Adipocyte (in vitro differentiated cells): ENCODE measurements around the gene EXTL1.

Experiments used
- DNase-seq: peaks from one replicate; pipeline ENCODE4 v3.0.0-alpha.2; 2015; ENCODE audit warnings: low read depth
- H3K27me3 ChIP-seq: replicated peaks from 2 replicates; pipeline ENCODE4 v1.7.0; 2013; ENCODE audit warnings: mild to moderate bottlenecking, low read length, moderate library complexity; ENCODE audit not compliant: control insufficient read depth, insufficient read depth
- H3K36me3 ChIP-seq: 2 replicates; pipeline ENCODE4 v1.7.0; 2013; ENCODE audit warnings: low read length, mild to moderate bottlenecking, moderate library complexity; ENCODE audit not compliant: control insufficient read depth, insufficient read depth, severe bottlenecking
- H3K4me1 ChIP-seq: 2 replicates; pipeline ENCODE4 v1.7.0; 2013; ENCODE audit warnings: mild to moderate bottlenecking, low read length, moderate library complexity; ENCODE audit not compliant: control insufficient read depth, insufficient read depth
- H3K4me3 ChIP-seq: 2 replicates; pipeline ENCODE4 v1.7.0; 2013; ENCODE audit warnings: mild to moderate bottlenecking, low read length, moderate library complexity
- H3K9ac ChIP-seq: 2 replicates; pipeline ENCODE4 v1.7.0; 2013; ENCODE audit warnings: mild to moderate bottlenecking, low read length, moderate library complexity
- H3K9me3 ChIP-seq: 2 replicates; pipeline ENCODE4 v1.7.0; 2013; ENCODE audit warnings: mild to moderate bottlenecking, low read length, moderate library complexity; ENCODE audit not compliant: control insufficient read depth

The EXTL1 gene

DNA sequence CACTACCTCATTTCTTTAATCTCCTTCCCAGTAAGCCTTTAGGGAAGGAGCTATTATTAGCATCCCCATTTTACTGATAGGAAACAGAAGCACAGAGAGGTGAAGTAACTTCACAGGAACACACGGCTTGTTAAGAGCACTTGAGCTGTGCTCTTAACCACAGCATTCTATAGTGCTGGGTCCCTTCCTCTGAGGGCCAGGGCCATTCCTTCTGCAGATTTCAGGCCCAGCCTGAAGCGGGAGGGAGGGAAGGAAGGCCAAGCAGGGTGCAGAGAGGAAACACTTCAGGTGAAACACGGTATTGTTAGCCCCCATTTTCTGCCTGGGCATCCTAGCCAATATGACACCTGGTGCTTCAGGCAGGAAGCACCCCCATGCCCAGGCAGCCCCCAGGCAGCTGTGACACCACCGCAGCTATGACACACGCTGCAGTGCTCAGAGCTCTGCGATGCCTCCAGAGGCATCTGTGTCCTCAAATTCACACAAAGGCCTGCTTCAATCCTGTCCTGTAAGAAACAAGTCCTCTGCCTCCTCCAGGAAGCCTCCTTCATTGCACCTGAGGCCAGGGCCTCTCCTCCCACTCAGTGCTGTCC is 4.5 kb upstream of the EXTL1 start:
- H3K4me1 ChIP-seq: peaks cover 41% of the 10 kb centered on the region
- no peaks in the 10 kb centered on the region for H3K36me3 ChIP-seq
- no peak for DNase-seq
- no peak overlapping the region for H3K4me3 ChIP-seq
- no peaks in the 10 kb centered on the region for H3K27me3 ChIP-seq
- no peaks in the 10 kb centered on the region for H3K9me3 ChIP-seq
- H3K9ac ChIP-seq: no peak overlapping the region

DNA sequence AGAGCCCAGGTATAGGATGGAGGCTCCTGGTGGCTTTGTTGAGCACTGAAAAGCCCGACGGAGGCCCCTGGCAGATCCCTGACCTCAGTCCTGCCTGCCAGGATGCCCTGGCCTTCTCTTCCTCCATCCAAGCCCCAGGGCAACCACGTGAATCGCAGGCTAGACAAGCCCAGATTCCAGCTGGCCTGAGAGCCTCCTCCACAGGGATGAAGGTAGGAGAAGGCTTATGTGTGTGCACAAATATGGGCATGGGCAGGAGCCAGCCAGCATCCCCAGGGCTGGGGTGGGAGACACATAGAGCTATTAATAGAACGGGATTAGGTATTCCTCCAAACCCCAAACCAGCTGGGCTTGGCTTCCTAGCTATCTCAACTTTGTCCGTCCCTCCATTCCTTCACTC is 4.0 kb upstream of the EXTL1 start:
- DNase-seq: no peak
- no peak overlapping the region for H3K9ac ChIP-seq
- H3K4me3 ChIP-seq: no peak overlapping the region
- no peaks in the 10 kb centered on the region for H3K9me3 ChIP-seq
- no peaks in the 10 kb centered on the region for H3K36me3 ChIP-seq
- peaks cover 45% of the 10 kb centered on the region for H3K4me1 ChIP-seq
- no peaks in the 10 kb centered on the region for H3K27me3 ChIP-seq

DNA sequence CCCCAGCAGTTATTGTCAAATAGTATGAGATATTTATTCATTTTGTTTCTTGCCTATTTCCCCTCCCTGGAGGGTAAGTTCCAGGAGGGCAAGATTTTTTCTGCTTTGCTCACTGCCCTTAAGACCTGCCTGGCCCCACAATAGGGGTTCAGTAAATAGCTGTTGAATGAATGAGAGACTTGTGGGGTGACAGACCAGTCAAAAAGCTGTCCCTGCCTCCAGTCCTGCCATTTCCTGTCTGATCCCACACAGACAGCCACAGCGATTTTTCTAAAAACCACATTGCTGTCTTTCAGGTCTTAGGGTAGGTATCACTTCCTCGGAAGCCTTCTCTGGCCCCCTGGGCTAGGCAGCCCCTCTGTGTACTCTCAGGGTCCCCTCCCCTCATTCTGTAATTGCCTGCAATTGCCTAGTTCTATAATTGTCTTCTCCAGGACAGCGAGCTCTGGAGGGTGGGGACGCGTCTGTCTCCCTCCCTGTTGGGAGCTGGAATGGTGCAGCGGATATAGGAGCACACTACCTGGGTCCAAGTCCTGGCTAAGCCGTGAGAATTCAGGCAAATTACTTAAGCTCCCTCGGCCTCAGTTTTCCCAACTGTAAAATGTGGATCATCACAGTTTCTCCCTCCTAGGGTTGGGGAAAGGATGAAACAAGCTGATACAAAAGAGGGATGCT is 1.8 kb upstream of the EXTL1 start:
- DNase-seq: peak; percentile 56
- peaks cover 45% of the 10 kb centered on the region for H3K4me1 ChIP-seq
- H3K27me3 ChIP-seq: no peaks in the 10 kb centered on the region
- H3K4me3 ChIP-seq: no peak overlapping the region
- H3K9ac ChIP-seq: peak overlapping the region; percentile 26
- no peaks in the 10 kb centered on the region for H3K9me3 ChIP-seq
- no peaks in the 10 kb centered on the region for H3K36me3 ChIP-seq

DNA sequence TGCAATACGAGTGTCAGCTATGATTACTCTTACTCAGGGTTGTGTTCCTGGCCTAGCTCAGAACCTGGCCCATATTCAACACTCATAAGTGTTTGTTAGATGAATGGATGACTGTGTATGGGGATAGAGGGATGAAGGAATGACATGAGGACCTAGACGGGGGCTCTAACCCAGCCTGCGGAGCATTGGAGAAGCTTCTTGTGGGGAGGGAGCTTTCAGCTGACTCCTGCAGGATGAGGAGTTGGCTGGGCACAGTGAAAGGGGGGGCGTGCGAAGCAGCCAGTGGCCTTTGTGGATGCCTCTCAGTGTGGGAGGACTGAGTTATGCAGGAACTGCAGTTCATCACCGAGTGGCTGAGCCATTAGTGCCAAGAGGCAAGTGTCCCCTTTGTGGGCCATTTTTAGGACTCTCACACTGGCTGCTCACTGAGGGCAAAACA is 1.2 kb upstream of the EXTL1 start:
- Histone ChIP-seq H3K36me3 (no peaks in the 10 kb centered on the region), H3K4me1 (peaks cover 41% of the 10 kb centered on the region), H3K9ac (no peak overlapping the region), H3K9me3 (no peaks in the 10 kb centered on the region), H3K4me3 (no peak overlapping the region), H3K27me3 (no peaks in the 10 kb centered on the region)
- peak; percentile 66 for DNase-seq

DNA sequence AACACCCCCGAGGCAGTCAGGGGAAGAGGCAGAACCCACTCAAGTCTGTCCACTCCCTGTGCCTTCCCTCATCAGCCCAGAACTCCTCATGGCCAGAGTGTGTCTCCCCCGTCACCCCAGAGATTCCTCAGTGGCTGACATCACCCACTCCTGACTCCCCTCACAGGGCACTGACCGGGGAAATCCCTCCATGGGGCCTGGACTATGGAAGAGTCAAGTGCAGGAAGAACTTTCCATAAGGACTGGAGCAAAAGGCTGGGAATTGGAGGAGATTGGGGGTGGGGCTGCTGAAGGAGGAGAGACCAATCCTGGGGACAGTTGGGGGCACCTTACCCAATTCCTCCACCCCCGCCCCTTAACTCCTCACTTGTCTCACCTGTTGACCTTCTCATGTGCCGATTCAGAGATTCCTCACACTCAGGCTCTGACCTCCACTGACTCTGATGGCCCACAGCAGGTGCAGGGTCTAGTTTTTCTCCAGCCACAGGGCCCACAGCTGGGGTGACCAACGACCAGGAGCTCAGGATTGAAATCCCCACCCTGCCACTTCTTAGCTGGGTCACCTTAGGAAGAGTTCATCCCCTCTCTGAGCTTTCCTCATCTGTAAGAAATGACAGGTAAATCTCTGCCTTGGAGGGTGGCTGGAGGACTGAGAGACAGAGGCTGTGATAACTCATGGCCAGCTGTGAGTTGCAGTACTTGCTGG is 481 bp upstream of the EXTL1 start:
- Histone ChIP-seq H3K4me3 (no peak overlapping the region), H3K36me3 (no peaks in the 10 kb centered on the region), H3K9me3 (no peaks in the 10 kb centered on the region), H3K27me3 (no peaks in the 10 kb centered on the region), H3K4me1 (peaks cover 37% of the 10 kb centered on the region), H3K9ac (peak overlapping the region; percentile 52)
- DNase-seq: no peak

DNA sequence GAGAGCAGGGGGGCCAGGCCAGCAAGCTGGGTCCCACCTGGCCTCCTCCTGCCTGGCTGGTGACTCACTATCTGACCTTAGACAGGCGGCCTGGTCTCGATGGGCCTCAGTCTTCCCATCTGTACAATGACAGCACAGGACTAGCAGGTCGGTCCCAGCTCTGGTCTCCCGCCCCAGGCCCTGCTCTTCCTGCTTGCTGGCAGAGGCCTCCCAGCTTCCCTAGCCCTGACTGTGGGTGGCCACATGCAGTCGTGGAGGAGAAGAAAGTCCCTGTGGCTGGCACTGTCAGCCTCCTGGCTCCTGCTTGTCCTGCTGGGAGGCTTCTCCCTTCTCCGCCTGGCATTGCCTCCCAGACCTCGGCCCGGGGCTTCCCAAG is 817 bp downstream of the EXTL1 start:
- Histone ChIP-seq H3K9ac (peak overlapping the region; percentile 52), H3K4me3 (no peak overlapping the region), H3K27me3 (no peaks in the 10 kb centered on the region), H3K9me3 (no peaks in the 10 kb centered on the region), H3K4me1 (peaks cover 32% of the 10 kb centered on the region), H3K36me3 (no peaks in the 10 kb centered on the region)
- no peak for DNase-seq

DNA sequence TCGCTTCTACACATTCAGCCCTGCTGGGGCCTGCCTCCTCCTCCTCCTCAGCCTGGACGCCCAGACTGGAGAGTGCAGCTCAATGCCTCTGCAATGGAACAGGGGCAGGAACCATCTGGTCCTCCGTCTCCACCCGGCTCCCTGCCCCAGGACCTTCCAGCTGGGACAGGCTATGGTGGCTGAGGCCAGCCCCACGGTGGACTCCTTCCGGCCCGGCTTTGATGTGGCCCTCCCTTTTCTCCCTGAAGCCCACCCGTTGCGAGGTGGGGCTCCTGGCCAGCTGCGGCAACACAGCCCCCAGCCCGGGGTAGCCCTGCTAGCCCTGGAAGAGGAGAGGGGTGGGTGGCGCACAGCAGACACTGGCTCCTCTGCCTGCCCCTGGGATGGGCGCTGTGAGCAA is 1.4 kb downstream of the EXTL1 start:
- no peak for DNase-seq
- H3K9ac ChIP-seq: no peak overlapping the region
- H3K27me3 ChIP-seq: no peaks in the 10 kb centered on the region
- H3K4me1 ChIP-seq: peaks cover 31% of the 10 kb centered on the region
- H3K9me3 ChIP-seq: no peaks in the 10 kb centered on the region
- H3K36me3 ChIP-seq: no peaks in the 10 kb centered on the region
- no peak overlapping the region for H3K4me3 ChIP-seq

DNA sequence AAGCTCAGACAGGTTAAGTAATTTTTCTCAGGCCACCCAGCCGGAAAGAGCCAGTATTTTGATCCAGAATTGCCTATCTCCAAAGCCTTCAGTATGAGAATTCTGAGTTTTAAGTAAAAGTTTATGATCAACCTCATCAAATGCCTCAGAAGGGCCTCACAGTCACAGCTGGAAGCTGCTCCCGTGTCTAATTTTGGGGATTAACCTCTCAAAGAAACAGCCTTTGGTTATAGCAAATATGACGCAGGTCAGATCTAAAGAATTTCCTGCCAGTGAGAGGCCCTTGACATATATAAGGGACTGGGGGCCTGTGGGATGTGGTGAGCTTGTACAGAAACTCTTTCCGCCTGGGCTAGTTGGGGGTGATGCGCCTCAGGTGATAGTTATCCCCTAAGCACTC is 2.3 kb downstream of the EXTL1 start:
- Histone ChIP-seq H3K36me3 (no peaks in the 10 kb centered on the region), H3K9ac (no peak overlapping the region), H3K9me3 (no peaks in the 10 kb centered on the region), H3K27me3 (no peaks in the 10 kb centered on the region), H3K4me3 (no peak overlapping the region), H3K4me1 (peaks cover 31% of the 10 kb centered on the region)
- peak; percentile 73 for DNase-seq

DNA sequence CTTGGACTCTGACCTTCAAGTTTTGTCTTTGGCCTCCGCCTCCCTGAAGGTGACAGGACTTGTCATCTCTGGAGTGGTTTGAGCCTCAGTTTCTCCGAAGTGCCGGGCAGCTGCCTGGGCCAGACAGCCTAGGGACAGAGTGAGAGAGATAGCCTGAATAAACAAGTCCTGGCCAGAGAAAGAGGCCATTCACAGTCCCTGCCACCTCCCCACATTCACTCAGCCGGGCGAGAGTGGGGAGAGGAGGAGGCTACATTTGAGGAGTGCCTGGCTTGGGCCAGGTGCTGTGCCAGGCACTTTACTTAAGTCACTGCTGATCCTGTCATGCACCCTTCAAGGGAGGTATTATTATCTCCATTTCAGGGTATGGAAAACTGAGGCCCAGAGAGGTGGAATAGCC is 3.5 kb downstream of the EXTL1 start:
- DNase-seq: no peak
- H3K36me3 ChIP-seq: no peaks in the 10 kb centered on the region

DNA sequence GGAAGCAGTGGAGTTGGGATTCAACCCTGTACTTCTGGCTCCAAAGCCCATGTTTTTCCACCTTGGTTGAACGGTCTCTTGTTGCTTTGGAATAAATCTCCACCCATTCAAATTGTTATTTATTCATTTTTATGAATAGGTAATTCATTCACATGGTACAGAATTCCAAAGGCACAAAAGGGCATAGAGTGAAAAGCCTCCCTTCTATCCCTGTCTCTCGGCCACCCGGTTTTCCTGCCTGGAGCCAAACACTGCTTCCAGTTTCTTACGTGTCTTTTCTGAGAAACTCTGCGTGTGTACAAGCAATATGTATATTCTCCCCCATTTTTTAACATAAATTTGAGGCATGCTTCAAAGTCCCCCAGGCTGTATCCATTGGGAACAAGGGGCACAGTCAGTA is 3.9 kb downstream of the EXTL1 start:
- no peak overlapping the region for H3K9ac ChIP-seq
- no peak for DNase-seq
- H3K36me3 ChIP-seq: no peaks in the 10 kb centered on the region
- no peaks in the 10 kb centered on the region for H3K9me3 ChIP-seq
- no peaks in the 10 kb centered on the region for H3K27me3 ChIP-seq
- H3K4me3 ChIP-seq: no peak overlapping the region
- peaks cover 19% of the 10 kb centered on the region for H3K4me1 ChIP-seq

More for the DNA sequence above, 3.5 kb downstream of the EXTL1 start:
- Histone ChIP-seq H3K9ac (no peak overlapping the region), H3K4me3 (no peak overlapping the region), H3K27me3 (no peaks in the 10 kb centered on the region), H3K9me3 (no peaks in the 10 kb centered on the region), H3K4me1 (peaks cover 23% of the 10 kb centered on the region)

DNA sequence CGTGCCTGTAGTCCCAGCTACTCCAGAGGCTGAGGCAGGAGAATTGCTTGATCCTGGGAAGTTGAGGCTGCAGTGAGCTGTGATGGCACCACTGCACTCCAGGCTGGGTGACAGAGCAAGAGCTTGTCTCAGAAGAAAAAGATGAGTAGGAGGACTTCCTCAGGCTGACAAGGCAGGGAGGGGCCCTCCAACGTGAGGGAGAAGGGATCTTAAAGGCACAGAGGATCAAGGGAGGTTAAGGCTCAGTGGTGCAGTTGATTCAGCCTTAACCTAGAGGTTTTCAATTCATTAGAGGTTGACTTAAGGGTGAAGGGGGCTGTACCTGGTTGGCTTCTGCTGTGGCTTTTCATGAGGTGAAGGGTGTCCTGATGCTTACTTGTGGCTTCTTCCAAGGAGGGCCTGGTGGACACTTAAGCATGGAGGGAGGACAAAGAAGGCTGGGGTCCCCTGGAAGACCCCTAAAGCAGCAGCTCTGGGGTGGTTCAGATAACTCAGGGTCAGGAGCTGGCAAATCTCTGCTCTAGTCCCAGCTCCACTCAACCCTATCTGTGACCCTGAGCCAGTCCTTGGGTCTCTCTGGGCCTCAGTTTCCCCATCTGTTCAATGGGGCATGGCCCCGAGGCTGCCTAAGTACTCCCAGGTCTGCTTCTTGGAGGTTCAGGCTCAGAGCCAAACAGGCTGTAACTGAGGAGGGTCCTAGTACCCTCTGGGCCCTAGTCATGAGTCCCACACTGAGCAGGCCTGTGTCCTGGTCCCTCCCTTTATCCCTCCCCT is 6.3 kb downstream of the EXTL1 start:
- no peaks in the 10 kb centered on the region for H3K27me3 ChIP-seq
- H3K9ac ChIP-seq: no peak overlapping the region
- H3K4me3 ChIP-seq: no peak overlapping the region
- peaks cover 5% of the 10 kb centered on the region for H3K4me1 ChIP-seq
- no peak for DNase-seq
- no peaks in the 10 kb centered on the region for H3K9me3 ChIP-seq
- no peaks in the 10 kb centered on the region for H3K36me3 ChIP-seq
